Amniotic epithelial cell (primary cell): ENCODE measurements around the gene TPRG1L.

Source experiments
- DNase-seq: peaks from one replicate; pipeline ENCODE4 v3.0.0-alpha.2; 2010; ENCODE audit warnings: low read depth

TPRG1L gene

DNA sequence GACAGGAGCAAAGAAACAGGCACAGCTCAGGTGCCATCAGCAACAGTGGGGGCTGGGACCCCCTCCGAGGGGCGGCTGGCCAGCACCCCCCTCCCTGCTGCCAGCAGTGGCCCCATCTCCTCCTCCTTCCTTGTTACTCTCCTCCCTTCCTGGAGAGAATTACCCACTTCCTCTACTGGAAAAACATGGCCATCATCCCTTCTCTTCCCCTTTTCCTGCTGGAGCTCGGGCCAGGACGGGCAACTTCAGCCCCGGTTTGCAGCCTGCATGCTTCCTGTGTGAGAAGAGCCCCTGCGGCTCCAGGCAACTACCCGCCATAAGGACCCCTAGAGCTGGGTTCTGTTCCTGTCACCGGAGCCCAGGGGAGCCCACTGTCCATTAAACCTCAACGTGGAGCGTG lies 31.1 kb upstream of the TPRG1L start:
- no peak for DNase-seq

DNA sequence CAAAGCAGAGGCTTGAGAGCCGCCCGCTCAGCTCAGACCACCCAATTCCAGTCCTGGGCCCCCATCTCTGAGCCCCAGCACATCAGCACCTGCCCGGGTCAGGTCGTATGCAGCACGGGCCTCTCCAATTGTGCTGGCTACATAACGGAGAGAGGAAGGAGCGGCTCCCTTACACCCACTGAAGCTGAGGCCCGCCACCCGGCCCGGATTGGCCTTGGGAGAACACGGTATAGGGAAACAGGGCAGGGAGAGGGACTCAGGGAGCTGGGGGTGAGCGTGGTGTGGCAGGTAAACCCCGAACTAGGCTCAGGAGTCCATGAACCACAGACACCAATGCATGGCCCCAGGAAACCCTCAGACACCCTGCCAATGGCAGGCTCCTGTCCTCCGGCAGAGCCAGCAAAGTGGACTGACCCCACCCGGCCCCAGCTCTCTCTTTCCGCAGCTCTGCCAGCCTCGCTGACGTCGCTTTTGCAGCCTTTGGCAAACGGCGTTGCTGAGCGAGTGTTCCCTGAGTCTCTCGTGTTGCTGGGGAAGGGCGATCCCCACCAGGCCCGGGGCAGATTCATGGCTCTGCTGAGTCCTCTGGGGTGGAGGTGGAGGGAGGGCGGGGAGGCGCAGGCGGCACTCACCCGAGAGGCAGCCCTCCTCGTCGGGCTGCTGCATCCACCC lies 30.0 kb upstream of the TPRG1L start:
- DNase-seq = no peak

DNA sequence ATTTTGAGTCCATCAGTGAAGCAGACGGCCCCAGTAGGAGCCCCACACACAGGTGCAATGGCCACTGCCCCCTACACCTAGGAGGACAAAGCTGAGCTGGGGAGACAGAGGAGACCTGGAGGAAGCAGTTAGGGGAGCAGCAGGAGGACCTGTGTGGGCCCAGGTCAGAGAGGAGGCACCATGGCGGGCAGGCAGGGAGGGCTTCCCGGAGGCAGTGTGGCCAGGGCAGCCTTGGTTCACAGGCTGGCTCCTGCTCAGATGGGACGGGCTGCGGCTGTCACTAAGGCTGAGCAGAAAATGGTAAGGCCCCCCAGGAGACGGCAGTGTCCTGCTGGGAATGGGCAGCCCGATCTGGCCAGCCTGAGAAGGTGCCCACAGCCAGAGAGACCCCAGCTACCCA lies 28.9 kb upstream of the TPRG1L start:
- no peak for DNase-seq

DNA sequence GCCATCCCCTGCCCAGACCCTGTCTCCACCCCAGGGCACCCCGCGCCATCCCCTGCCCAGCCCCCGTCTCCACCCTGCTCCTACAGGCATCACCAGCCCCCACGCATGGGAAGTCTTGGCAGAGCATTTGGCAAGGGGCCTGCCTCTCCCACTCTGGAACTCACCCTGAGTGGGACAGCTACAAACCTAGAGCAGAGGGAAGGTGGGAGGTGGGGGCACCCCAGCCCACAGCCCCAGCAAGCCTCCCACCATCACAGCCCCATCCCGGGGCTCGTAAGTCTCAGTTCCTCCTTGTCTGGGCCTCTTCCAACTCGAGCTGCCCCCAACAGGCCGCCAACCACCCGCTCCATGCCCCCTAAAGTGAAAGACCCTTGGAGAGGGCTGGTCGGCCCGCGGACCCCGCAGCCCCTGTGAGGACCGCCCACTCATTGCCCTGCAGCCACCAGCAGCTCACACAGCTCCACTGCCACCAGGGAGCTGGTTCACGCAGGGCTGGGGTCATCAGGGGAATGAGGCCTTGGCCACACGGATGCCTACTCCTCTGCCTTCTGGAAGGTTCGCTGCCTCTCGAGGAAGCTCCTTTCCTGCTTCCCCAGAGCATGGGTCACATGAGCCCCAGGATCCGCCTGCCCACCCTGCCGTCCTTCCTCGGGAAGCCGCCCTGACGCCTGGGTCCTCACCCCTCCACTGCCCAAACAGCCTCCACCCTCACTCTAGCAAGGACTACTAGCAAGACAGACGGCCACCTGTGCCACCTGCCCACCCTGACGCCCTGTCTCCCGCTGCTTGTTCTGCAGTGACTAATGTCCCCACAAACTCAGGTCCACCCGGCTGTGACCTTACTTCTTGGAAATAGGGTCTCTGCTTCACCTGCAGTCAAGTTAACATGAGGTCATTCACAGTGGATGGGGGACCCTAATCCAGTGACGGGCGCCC lies 27.9 kb upstream of the TPRG1L start:
- no peak for DNase-seq

DNA sequence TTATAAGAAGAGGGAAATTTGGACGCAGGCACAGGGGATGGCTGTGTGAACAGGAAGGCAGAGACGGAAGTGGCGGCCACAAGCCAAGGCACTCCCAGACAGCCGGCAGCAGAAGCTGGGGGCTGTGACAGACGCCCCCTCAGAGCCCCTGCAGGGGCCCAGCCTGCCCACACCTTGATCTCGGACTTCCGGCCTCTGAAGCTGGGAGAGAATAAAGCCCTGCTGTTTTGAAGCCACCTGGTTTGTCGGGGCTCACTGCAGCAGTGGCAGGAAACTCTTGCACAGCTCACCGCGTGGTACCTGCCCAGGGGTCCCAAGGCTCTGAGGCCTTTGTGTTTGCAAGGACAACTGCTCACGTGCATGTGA lies 27.2 kb upstream of the TPRG1L start:
- no peak for DNase-seq

DNA sequence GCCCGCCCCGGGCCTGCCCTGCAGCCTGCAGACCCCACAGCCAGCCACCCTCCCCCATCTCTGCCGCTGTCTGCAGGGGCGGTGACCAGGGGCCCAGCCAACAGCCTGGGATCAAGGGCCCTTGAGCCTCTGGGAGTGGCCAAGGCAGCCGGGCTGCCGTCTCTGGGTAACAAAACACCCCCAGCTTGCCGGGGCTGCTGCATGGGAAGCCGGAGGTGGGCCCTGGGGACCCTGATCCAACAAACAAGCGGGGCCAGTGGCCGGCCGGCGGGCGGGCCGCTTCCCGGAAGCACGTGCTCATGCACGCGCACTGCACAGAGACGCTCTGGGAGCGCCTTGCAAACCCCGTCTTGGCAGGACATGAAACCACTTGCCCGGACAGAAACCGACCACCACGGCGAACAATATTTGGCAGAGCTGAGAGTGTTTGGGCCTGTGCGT lies 26.7 kb upstream of the TPRG1L start:
- no peak for DNase-seq

DNA sequence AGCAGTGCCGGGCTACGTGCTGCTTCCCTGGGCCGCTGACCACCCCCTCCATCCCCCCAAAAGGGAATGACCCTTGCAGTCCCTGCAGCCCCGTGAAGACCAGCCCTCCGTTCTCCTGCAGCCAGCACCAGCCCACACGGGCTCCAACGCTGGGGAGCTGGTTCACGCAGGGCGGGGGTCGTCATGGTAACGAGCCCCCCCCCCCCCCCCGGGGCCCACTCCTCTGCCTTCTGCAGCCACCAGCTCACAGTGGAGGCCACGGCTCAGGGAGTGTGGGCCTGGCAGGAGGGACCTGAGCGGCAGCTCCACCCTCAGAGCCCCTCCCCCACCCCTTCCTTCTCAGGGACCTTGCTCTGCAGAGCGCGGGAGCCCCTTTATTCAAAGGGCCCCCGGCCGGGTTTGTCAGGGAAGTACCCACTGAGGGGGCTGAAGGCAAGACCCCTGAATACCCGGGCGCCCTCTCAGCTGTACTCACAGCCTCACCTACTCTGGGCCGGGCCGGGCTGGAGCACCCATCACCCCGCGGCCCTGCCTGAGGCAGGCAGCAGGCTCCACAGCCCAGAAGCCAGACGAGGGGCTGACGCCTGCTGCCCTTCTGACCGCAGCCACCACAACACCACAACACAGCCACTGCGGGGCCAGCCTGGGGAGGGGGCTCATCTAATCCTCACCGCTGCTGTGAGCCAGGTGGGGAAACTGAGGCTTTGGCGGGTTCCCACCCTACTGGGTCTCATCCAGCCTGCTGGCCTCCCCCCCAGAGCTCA lies 26.1 kb upstream of the TPRG1L start:
- no peak for DNase-seq

DNA sequence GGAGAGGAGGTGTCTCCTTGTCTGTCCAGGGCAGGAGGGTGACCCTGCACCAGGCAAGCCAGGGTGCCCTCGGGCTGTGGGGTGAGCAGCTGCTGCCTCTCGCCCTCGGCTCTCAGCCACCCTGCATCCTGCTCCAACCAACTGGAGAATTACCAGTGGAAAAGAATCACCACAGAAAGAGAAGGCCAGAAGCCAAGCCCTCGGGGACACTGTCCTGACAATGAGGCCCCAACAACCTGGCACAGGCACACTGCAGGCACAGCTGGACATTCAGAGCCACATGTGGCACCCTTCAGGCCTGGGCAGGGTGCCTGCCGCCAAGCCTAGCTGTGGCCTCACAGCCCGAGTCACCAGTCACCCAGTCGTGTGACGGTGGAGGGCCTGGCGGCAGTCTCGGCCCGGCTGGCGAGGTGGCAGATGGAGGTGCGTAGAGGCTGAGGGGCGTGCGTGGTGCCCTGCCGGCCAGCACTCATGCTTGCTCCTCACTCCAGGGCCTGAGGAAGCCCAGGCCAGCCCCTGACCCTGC lies 25.5 kb upstream of the TPRG1L start:
- DNase-seq = no peak

DNA sequence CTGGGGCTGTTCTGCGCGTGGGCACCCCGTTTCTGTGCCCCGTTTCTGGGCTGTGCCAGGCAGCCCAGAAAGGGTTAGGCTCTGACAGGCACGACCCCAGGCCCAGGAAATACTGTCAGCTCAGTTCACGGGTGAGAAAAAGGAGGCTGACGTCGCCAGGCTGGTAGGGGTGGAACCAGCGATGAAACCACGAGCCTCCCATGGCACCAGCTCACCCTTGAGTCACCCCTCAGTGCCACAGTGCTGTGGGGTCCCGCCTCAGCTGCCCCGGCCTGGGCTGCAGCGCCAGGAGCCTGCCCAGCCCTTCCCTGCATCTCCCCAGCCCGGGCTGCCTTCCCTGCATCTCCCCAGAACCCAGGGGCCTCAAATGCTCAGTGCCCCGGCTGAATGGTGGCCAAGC lies 25.0 kb upstream of the TPRG1L start:
- no peak for DNase-seq

DNA sequence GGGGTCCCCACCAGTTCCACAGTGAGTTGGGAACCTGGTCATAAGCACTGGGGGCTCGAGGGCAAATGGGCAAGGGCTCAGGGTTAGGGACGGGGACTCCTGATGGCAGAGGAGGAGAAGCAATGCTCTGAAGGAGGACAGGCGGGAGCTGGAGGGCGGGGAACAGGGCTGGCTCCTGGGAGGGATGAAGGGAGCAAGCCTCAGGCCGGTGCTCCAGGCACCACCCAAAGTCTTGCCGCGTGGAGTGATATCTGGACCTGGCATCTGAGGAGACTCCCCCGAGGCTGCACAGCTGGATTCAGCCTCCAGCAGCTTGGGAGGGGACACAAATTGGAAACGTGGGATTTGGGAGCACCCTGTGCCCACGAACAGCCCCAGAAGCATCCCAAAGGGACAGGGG lies 24.5 kb upstream of the TPRG1L start:
- DNase-seq = no peak

DNA sequence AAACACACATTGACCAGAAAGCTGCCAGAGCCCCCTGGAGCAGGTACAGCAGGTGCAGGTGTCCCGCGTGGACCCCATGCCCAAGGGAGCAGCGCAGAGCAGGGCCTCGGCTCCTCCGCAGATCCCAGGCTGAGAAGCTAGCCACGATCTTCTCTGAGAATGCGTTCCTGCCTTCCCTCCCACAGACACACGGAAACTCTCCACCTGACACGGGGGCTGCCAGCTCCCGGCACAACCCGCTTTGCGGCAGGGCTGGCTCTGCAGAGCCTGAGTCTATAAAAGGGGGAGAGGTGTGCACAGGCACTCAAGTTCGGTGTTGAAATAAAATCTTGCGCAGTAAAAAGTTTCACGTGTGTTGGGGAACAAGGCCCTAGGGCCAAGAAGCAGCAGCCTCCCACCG lies 23.1 kb upstream of the TPRG1L start:
- no peak for DNase-seq

DNA sequence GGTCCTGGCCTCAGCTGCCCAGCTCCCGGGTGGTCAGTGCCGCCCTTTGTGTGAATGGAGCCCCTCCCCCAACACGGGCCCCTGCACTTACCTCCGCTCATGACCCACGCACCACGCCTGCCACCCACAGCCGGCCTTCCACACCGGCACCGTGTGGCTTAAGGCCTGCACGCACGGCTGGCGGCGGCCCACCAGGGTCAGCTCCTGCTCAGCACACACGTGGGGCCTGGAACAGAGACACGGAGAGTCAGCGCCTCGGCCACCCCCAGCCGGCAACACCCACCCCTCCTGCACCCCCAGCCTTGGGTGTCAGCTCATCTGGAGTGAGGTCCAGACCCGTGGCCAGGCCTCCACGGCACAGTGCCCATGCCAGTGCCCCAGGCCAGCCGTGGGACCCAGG lies 22.4 kb upstream of the TPRG1L start:
- no peak for DNase-seq

DNA sequence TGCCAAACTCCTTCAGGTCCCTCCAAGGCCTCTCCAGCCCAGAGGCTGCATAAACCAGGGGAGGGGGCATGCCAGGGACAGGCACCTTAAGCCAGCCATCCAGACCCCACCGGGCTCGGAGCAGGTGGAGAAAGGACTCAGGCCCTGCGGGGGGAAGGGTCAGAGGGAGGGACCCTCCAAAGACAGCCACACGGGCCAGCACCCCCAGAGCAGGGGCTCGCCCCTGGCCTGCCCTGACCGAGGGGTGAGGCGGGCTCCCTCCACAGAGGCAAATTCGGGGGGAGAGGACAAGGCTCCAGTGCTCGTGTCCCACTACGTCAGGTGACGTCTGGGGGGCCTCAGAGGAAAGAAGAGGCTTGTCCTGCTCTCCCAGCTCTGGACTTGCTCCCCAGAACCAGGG lies 21.7 kb upstream of the TPRG1L start:
- no peak for DNase-seq

DNA sequence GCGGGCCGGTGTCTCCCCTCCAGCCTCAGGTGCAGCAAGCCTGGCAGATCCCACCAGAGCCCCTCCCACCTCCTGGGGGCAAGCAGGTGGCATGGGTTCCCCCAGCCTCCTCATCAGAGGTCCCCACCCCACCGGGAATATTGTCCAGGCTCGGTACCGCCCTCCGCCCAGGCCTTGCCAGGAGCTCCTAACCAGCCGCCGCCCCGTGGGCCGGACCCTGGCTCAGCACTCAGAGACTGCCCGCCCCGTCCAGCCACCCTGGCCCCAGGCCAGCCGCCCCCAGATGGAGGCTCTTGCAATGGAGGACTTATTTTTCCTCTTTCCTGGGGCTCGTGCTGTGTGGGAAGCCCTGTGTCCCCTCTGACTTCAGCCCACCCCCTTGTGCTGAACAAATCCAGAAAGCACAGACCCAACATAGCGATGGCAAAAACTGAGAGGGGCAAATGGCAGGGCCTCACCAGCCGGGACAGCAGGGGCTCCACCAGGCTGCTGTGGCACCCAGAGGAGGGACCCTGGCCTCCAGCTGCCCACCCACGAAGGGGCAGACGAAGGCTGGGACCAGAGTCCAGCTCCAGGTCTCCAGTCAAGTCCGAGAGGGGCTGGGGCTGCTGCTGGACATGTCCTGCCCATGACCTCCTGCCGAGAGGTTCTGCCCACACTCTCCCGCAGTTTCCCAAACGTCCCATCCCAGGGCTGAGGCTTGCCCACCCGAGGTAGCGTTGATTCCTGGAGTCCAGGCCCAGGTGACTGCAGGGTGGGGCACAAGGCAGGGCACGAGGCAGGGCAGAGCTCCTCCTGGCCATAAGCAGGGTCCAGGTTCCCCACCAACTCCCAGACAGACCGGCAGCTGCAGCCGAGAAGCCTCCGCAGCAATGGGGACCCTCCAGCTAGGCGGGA lies 21.0 kb upstream of the TPRG1L start:
- DNase-seq = no peak

DNA sequence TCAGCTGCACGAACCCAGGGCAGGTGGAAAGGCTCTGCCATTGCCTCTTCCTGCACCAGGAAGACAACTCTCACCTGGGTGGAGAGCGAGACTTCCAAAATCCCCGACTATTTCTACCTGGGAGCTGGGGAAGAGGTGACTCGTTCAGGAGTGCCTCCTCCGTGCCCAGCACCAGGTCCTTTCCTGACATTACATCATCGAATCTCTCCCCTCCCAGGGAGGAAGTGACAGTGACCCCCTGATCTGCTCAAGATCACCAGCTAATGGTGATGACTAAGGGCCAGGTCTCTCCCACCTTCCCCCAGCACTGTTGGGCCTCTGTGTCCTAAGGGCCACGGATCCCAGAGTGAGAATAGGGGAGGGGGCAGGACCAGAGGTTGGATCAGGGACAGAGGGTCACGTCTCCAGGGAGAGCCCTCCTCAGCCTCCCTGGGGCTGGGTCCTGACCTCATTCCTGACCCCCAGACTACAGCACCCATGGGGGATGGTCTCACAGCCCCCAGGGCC lies 20.3 kb upstream of the TPRG1L start:
- DNase-seq = no peak

DNA sequence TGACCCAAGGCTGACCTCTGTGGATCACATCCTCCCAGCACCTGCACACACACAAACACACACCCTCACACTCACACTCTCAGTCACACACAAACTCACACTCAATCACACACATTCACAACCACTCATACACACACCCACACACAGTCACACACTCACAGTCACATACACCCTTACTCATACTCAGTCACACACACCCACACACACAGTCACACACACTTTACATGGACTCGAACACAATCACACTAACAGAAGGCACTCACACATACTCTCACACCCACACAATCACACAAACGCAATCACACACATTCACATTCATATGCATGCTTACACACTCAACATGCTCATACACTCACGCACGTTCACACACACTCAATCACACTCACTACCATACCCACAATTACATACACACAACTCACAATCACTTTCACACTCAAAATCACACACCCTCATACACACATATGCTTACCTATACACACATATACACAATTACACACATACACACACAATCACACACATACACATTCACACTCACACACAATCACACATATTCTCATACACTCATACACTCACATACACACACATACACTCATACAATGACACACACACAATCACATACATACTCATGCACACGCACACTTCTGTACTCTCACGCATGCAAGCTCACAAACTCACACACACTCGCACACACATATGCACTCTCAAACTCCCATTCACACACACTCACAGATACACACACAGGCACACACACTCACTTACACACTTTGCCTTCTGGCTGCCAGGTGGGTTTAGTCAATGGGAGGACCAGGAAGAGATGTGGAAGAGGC lies 19.6 kb upstream of the TPRG1L start:
- DNase-seq = no peak

DNA sequence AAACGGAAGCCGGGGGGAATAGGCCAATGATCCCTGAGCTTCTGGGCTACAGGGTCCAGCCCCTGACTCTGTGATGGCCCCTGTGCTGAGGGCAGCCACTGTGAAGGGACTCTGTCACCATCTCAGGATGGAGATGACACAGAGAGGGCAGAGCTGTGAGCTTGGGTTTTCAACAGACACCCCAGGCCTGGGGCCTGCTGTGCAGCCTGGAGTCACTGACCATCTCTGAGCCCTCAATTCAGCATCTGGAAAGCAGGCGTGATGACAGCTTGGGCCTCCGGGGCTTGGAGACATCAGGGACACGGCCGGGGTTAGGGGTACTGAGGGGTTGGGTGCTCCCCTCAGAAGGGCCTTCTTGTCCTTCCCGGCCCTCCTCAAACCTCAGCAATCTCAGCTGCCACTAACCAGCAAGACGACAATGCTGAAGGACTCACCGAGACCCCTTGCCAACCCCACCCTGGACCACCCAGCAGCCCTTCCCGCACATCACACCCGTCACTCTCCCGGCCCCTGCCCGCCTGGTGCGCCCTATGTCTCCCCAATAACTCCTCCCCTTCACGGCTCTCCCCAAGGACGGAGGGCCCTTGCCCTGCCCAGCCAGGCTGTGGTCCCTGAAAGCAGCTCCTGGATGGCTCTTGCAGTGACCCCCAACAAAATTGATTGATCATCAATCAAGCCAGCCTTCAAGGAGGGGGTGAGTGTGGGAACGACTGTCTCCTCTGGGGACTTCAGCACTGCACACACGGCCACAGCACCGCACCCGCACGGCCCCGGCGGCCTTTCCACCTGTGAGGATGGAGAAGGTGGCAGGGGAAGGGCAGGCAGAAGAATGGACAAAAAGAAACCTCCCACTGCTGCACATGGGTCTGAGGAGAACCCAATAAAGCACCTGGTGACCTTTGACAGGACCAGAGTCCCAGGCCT lies 17.8 kb upstream of the TPRG1L start:
- DNase-seq = no peak

DNA sequence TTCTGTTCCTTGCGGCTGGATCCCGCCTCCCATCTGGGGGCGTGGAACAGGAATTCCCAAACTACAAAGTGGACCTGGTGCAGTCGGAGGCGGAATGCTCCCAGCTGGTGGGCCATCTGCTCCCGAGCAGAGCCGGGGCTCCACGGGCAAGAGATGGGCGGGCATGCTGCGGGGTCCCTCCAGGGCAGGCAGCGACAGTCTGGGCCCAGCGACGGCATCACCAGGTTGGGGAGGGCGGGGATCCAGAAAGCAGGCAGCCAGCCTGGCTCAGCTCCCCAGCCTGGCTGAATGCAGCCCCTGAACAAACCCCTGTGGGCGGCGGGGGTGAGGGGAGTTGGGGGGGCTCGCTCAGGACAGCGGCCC lies 17.1 kb upstream of the TPRG1L start:
- no peak for DNase-seq

DNA sequence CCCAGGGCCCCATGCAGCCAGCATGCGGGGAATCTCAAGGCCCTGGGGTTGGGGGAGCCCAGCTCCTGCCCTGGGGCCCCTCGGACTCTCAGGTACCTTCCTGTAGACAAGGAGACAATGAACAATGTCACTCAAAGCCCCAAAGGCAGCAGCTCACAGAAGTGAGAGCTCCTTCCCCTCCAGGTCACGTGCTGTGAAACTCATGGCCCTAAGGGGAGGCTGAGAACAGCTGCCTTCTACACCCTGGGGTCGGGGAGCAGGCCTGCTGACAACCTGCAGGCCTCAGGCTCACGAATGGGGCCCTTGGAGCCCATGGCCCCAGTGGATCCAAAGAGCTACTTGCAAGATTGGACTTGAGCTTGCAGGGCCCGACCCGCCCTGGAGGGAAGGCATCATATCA lies 16.7 kb upstream of the TPRG1L start:
- DNase-seq = no peak
